HG03469 (cell line): ENCODE measurements around the gene ENTPD8.

ENCODE experiments used
- ATAC-seq: cut with Tn5 transposase; IDR thresholded peaks from one replicate; pipeline ENCODE4 v1.9.1; 2021; ENCODE audit warnings: mild to moderate bottlenecking, moderate library complexity, moderate number of reproducible peaks; ENCODE audit not compliant: unreplicated experiment

ENTPD8 gene

GRCh38 chr9:137449081-137449844 is 8.1 kb upstream of the ENTPD8 start:
- no peak for ATAC-seq

GRCh38 chr9:137448602-137448962 is 7.4 kb upstream of the ENTPD8 start:
- no peak for ATAC-seq

GRCh38 chr9:137447722-137448601 is 6.8 kb upstream of the ENTPD8 start:
- no peak for ATAC-seq

- ATAC-seq, result no peak
Measured at GRCh38 chr9:137446851-137447471, 5.8 kb upstream of the ENTPD8 start.

GRCh38 chr9:137445930-137446431 is 4.8 kb upstream of the ENTPD8 start:
- no peak for ATAC-seq

- no peak for ATAC-seq
Measured at GRCh38 chr9:137445275-137445807, 4.2 kb upstream of the ENTPD8 start.

GRCh38 chr9:137444106-137444790 is 3.1 kb upstream of the ENTPD8 start:
- ATAC-seq, result no peak

GRCh38 chr9:137441935-137442321 is 771 bp upstream of the ENTPD8 start:
- ATAC-seq, result no peak

GRCh38 chr9:137439158-137439714 is 1.9 kb downstream of the ENTPD8 start:
- no peak for ATAC-seq

GRCh38 chr9:137438591-137439157 is 2.5 kb downstream of the ENTPD8 start:
- ATAC-seq, result no peak

- no peak for ATAC-seq
Measured at GRCh38 chr9:137437691-137438590, 3.2 kb downstream of the ENTPD8 start.

- no peak for ATAC-seq
Measured at GRCh38 chr9:137436761-137437600, 4.2 kb downstream of the ENTPD8 start.

- no peak for ATAC-seq
Measured at GRCh38 chr9:137435980-137436760, 5.0 kb downstream of the ENTPD8 start.

- no peak for ATAC-seq
Measured at GRCh38 chr9:137435381-137435891, 5.7 kb downstream of the ENTPD8 start.

- ATAC-seq, result no peak
Measured at GRCh38 chr9:137434498-137435380, 6.4 kb downstream of the ENTPD8 start.

- no peak for ATAC-seq
Measured at GRCh38 chr9:137433916-137434431, 7.2 kb downstream of the ENTPD8 start.
